Adipocyte (in vitro differentiated cells): ENCODE results near the gene ATN1.

Experiments used
- DNase-seq: peaks from one replicate; pipeline ENCODE4 v3.0.0-alpha.2; 2015; ENCODE audit warnings: low read depth
- H3K27me3 ChIP-seq: replicated peaks from 2 replicates; pipeline ENCODE4 v1.7.0; 2013; ENCODE audit warnings: mild to moderate bottlenecking, low read length, moderate library complexity; ENCODE audit not compliant: control insufficient read depth, insufficient read depth
- H3K36me3 ChIP-seq: 2 replicates; pipeline ENCODE4 v1.7.0; 2013; ENCODE audit warnings: low read length, mild to moderate bottlenecking, moderate library complexity; ENCODE audit not compliant: control insufficient read depth, insufficient read depth, severe bottlenecking
- H3K4me1 ChIP-seq: 2 replicates; pipeline ENCODE4 v1.7.0; 2013; ENCODE audit warnings: mild to moderate bottlenecking, low read length, moderate library complexity; ENCODE audit not compliant: control insufficient read depth, insufficient read depth
- H3K4me3 ChIP-seq: 2 replicates; pipeline ENCODE4 v1.7.0; 2013; ENCODE audit warnings: mild to moderate bottlenecking, low read length, moderate library complexity
- H3K9ac ChIP-seq: 2 replicates; pipeline ENCODE4 v1.7.0; 2013; ENCODE audit warnings: mild to moderate bottlenecking, low read length, moderate library complexity
- H3K9me3 ChIP-seq: 2 replicates; pipeline ENCODE4 v1.7.0; 2013; ENCODE audit warnings: mild to moderate bottlenecking, low read length, moderate library complexity; ENCODE audit not compliant: control insufficient read depth

ATN1 gene

GRCh38 chr12:6919588-6919987 is 8.2 kb upstream of the ATN1 start:
- Histone ChIP-seq H3K4me1 (peaks cover 6% of the 10 kb centered on the region), H3K27me3 (no peaks in the 10 kb centered on the region), H3K9ac (no peak overlapping the region), H3K4me3 (no peak overlapping the region), H3K36me3 (no peaks in the 10 kb centered on the region), H3K9me3 (no peaks in the 10 kb centered on the region)
- no peak for DNase-seq

GRCh38 chr12:6921539-6921938 is 6.2 kb upstream of the ATN1 start:
- Histone ChIP-seq H3K9ac (no peak overlapping the region), H3K4me3 (no peak overlapping the region), H3K27me3 (no peaks in the 10 kb centered on the region), H3K9me3 (no peaks in the 10 kb centered on the region), H3K36me3 (no peaks in the 10 kb centered on the region), H3K4me1 (peaks cover 23% of the 10 kb centered on the region)
- no peak for DNase-seq

DNA sequence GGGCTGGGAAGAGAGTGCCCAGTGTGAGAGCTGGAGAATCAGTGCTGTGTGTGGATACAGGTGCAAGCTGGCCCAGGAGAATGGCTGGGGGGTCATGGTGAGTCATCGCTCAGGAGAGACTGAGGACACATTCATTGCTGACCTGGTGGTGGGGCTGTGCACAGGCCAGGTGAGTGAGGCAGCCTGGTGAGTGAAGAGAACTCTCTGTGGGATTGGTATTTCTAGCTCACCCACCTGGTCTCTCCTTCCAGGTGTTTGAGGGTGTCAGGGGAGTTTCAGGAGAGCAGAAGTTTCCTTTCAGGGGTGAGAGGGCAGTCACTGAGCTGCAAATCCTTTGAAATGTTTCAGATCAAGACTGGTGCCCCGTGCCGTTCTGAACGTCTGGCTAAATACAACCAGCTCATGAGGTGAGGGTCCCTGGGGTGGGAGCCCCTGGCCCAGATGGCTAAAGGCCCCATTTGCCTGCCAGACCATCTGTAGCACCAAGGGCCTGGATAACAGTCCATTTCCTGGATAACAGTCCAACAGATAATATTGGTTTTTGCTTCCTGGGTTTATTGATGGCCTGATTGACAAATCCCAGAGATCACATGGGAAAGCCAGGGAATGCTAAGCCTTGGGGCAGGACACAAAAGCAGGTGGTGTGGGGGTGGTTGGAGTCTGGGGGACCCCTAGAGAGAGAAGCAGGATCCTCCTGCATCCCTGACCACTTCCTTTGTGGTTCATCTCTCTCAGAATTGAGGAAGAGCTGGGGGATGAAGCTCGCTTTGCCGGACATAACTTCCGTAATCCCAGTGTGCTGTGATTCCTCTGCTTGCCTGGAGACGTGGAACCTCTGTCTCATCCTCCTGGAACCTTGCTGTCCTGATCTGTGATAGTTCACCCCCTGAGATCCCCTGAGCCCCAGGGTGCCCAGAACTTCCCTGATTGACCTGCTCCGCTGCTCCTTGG is 5.5 kb upstream of the ATN1 start:
- peak overlapping the region; percentile 21 for H3K9ac ChIP-seq
- no peak overlapping the region for H3K4me3 ChIP-seq
- DNase-seq, result no peak
- H3K9me3 ChIP-seq, result no peaks in the 10 kb centered on the region
- H3K4me1 ChIP-seq, result peaks cover 30% of the 10 kb centered on the region
- no peaks in the 10 kb centered on the region for H3K27me3 ChIP-seq
- H3K36me3 ChIP-seq, result no peaks in the 10 kb centered on the region

GRCh38 chr12:6923003-6923732 is 4.6 kb upstream of the ATN1 start:
- H3K4me1 ChIP-seq, result peaks cover 30% of the 10 kb centered on the region
- no peaks in the 10 kb centered on the region for H3K36me3 ChIP-seq
- H3K27me3 ChIP-seq, result no peaks in the 10 kb centered on the region
- H3K9me3 ChIP-seq, result no peaks in the 10 kb centered on the region
- no peak overlapping the region for H3K4me3 ChIP-seq
- DNase-seq, result no peak
- peak overlapping the region; percentile 21 for H3K9ac ChIP-seq

GRCh38 chr12:6923851-6924250 is 3.9 kb upstream of the ATN1 start:
- no peaks in the 10 kb centered on the region for H3K36me3 ChIP-seq
- H3K4me3 ChIP-seq, result no peak overlapping the region
- DNase-seq, result no peak
- no peaks in the 10 kb centered on the region for H3K27me3 ChIP-seq
- H3K9ac ChIP-seq, result peak overlapping the region; percentile 80
- H3K9me3 ChIP-seq, result no peaks in the 10 kb centered on the region
- peaks cover 30% of the 10 kb centered on the region for H3K4me1 ChIP-seq

DNA sequence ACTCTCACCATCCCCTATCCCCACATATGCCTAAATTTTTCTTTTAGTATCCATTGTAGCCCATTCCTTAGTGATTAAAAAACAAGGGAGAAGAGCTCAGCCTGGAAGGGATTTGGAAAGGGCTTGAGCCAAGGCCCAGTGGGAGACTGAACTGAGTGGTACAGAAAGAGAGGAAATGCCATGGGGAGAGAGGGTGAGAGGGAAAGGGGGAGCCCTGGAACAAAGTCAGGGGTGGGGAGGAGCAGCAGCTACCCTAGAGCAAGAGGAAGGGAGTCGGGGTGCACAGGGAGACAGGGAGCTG is 2.6 kb upstream of the ATN1 start:
- DNase-seq, result no peak
- H3K9ac ChIP-seq, result peak overlapping the region; percentile 80
- peaks cover 2% of the 10 kb centered on the region for H3K36me3 ChIP-seq
- peaks cover 39% of the 10 kb centered on the region for H3K4me1 ChIP-seq
- H3K27me3 ChIP-seq, result no peaks in the 10 kb centered on the region
- peak overlapping the region; percentile 80 for H3K4me3 ChIP-seq
- H3K9me3 ChIP-seq, result no peaks in the 10 kb centered on the region

- Histone ChIP-seq H3K9me3 (no peaks in the 10 kb centered on the region), H3K36me3 (peaks cover 2% of the 10 kb centered on the region), H3K4me3 (peak overlapping the region; percentile 80), H3K9ac (peak overlapping the region; percentile 80), H3K27me3 (no peaks in the 10 kb centered on the region), H3K4me1 (peaks cover 41% of the 10 kb centered on the region)
- DNase-seq, result peak; percentile 84
Measured at GRCh38 chr12:6925540-6926279, 2.0 kb upstream of the ATN1 start.

DNA sequence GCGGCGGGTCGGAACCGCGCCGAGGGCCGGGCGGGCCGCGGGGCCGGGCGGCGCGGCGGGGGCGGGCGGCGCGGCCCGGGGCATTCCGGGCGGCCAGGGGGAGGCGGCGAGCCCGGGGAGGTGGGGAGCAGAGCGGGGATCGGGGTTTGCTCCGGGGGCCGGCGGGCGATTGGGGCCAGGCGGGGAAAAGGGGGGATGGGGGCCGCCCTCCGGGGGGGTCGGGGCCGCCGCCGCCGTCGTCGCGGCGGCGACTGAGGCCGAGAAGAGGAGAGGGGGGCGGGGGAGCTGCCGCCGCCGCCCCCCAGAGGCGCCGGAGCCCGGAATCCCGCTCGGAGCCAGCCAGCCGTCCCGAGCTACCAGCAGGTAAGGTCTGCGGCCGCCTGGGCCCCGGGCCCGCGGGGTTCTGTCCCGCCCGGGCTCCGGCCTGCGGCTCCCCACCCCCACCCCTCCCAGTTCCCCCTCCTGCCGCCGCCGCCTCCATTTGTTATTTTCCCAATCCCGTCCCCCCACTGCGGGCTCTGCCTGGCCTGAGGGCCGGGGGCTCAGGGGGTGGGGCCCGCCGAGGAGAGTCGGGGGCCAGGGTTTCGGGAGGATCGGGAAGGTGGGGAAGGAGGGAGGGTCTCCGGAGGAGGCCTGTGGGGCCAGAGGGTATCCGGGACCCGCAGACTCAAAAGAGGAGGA is 403 bp downstream of the ATN1 start:
- DNase-seq, result peak; percentile 52
- H3K4me1 ChIP-seq, result peaks cover 52% of the 10 kb centered on the region

DNA sequence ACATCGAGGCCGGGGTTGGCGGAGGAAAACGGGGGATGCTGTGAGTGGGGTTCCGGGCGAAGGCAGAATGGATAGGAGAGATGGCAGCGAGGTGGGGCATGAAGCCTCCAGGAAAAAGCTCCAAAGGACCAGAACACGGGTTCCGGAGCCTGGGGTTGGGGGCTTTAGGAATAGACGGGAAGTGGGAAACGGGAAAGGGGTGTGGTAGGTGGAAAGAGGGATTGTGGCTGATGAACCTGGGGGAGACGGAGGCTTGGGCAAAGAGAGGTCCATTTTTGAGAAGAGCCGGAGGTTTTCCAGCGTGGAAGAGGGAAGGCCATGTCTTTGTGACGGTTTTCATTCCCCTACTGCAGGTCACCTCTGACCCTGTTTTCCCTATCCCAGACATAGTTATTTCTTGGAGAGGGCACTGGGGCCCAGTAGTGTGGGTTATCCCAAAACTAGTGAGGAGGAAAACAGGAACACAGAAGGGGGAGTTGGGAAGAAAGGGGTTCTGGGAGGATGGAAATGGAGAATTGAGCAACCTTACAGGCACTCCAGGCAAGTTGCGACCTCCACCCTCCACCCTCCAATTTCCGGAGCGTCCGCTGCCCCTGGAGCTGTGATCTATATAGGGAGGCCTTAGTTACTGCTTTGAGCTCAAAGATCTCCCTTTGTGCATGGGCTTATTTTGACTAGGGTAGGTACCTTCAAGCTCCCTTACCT is 1.1 kb downstream of the ATN1 start:
- H3K9ac ChIP-seq, result peak overlapping the region; percentile 95
- peak; percentile 44 for DNase-seq
- no peaks in the 10 kb centered on the region for H3K27me3 ChIP-seq
- H3K4me1 ChIP-seq, result peaks cover 59% of the 10 kb centered on the region
- H3K9me3 ChIP-seq, result no peaks in the 10 kb centered on the region
- peaks cover 18% of the 10 kb centered on the region for H3K36me3 ChIP-seq
- peak overlapping the region; percentile 96 for H3K4me3 ChIP-seq

More for the DNA sequence above, 403 bp downstream of the ATN1 start:
- Histone ChIP-seq H3K27me3 (no peaks in the 10 kb centered on the region), H3K9me3 (no peaks in the 10 kb centered on the region), H3K9ac (peak overlapping the region; percentile 95), H3K36me3 (peaks cover 11% of the 10 kb centered on the region), H3K4me3 (peak overlapping the region; percentile 96)
